Gastroesophageal sphincter (tissue), 4 donors: ENCODE data around the gene HIVEP3. TPM values are rescaled to one million over a fixed set of nuclear protein-coding genes. Genes with fewer than 3 reads are reported as not detected.

Source experiments
- ATAC-seq: fragments of 150-250 bp; one replicate; pipeline ENCODE4 v1.9.1; 2016; ENCODE audit warnings: mild to moderate bottlenecking, moderate library complexity
- H3K27ac ChIP-seq, 4 donors: fragments of 200-600 bp; sonication (generic) in 3 of 4; 1 replicate in 3 of 4; 2 replicates in 1 of 4; pipeline ENCODE4 v1.5.1; 2016 to 2019
- H3K27me3 ChIP-seq: fragments of 200-600 bp; sonication (generic); one replicate; pipeline ENCODE4 v1.5.1; 2019
- H3K36me3 ChIP-seq, 2 donors: fragments of 200-600 bp; sonication (generic); one replicate each; pipeline ENCODE4 v1.5.1; 2019; ENCODE audit warnings: control low read depth in 1 of 2
- H3K4me1 ChIP-seq, 3 donors: fragments of 200-600 bp; sonication (generic); 1 replicate in 2 of 3; 2 replicates in 1 of 3; pipeline ENCODE4 v1.5.1; 2016 to 2019; ENCODE audit warnings: control low read depth in 2 of 3
- H3K4me3 ChIP-seq, 2 donors: fragments of 200-600 bp; sonication (generic); one replicate each; pipeline ENCODE4 v1.5.1; 2019; ENCODE audit warnings: mild to moderate bottlenecking in 1 of 2, moderate library complexity in 1 of 2
- H3K9me3 ChIP-seq, 3 donors: fragments of 200-600 bp; sonication (generic); one replicate each; pipeline ENCODE4 v1.5.1; 2017 to 2019; ENCODE audit warnings: control low read depth in 2 of 3
- EP300 ChIP-seq: sonication (generic); formaldehyde crosslinking; IDR thresholded peaks from one replicate; pipeline ENCODE4 v1.6.1; 2017; ENCODE audit warnings: antibody characterized with exemption, mild to moderate bottlenecking
- POLR2A ChIP-seq, 2 donors: fragments of 450-650 bp; IDR thresholded peaks; one replicate each; pipeline ENCODE4 v1.6.1; 2017; ENCODE audit warnings: antibody characterized with exemption in 2 of 2, mild to moderate bottlenecking in 2 of 2, moderate library complexity in 1 of 2
- POLR2AphosphoS5 ChIP-seq: sonication (generic); formaldehyde crosslinking; IDR thresholded peaks from one replicate; pipeline ENCODE4 v1.6.1; 2017; ENCODE audit warnings: antibody characterized with exemption
- WGBS, 2 donors: methylation state at CpG; one replicate each; pipeline ENCODE4 v1.1.5; 2018; ENCODE audit warnings: low coverage in 1 of 2; 5-methylcytosine and 5-hydroxymethylcytosine counted together
- total RNA-seq, 4 donors: library from RNA; depleted of rRNA; stranded (reverse); fragments of >200 nt; gene quantifications; one replicate each; pipeline ENCODE4 v1.1.0, GENCODE V29; 2016
- TF ChIP-seq, protein P1 (sequence below), 4 experiments: fragments of 200-600 bp in 2 of 4; fragments of 450-650 bp in 2 of 4; sonication (generic) in 1 of 4; IDR thresholded peaks; one replicate each; pipeline ENCODE4 v1.5.1; 2017 to 2019; ENCODE audit warnings: antibody characterized with exemption in 4 of 4, mild to moderate bottlenecking in 2 of 4, moderate library complexity in 2 of 4

The HIVEP3 gene
- total RNA-seq, 4 donors from 2014 or later, result 1.9 to 3.8 (median 2.8) TPM

- ATAC-seq, result no peak
- 64 to 78% methylated on average over 2 to 3 of the region's 4 CpGs for WGBS, 2 donors
Observed at GRCh38 chr1:41475346-41475745, 443.4 kb downstream of the HIVEP3 start.

GRCh38 chr1:41474490-41475271, 444.0 kb downstream of the HIVEP3 start:
- peaks cover 5 to 67% (median 20%) of the 10 kb centered on the region in 3 donors for H3K4me1 ChIP-seq
- TF ChIP-seq POLR2AphosphoS5, result peak; percentile 74
- TF ChIP-seq, protein P1, sequence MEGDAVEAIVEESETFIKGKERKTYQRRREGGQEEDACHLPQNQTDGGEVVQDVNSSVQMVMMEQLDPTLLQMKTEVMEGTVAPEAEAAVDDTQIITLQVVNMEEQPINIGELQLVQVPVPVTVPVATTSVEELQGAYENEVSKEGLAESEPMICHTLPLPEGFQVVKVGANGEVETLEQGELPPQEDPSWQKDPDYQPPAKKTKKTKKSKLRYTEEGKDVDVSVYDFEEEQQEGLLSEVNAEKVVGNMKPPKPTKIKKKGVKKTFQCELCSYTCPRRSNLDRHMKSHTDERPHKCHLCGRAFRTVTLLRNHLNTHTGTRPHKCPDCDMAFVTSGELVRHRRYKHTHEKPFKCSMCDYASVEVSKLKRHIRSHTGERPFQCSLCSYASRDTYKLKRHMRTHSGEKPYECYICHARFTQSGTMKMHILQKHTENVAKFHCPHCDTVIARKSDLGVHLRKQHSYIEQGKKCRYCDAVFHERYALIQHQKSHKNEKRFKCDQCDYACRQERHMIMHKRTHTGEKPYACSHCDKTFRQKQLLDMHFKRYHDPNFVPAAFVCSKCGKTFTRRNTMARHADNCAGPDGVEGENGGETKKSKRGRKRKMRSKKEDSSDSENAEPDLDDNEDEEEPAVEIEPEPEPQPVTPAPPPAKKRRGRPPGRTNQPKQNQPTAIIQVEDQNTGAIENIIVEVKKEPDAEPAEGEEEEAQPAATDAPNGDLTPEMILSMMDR (IDR thresholded peaks at IDR 0.05), result no peak
- TF ChIP-seq EP300, result no peak
- TF ChIP-seq POLR2A (IDR thresholded peaks at IDR 0.05), result no peak
- H3K4me3 ChIP-seq, result no peak overlapping the region
- no peaks in the 10 kb centered on the region for H3K36me3 ChIP-seq
- H3K27me3 ChIP-seq, result no peaks in the 10 kb centered on the region
- 17 to 21% methylated on average over 1 to 3 of the region's 17 CpGs for WGBS, 2 donors
- H3K27ac ChIP-seq, result peak overlapping the region; percentile 11 to 88 (median 85)
- ATAC-seq, result peak; percentile 77
- no peaks in the 10 kb centered on the region for H3K9me3 ChIP-seq

More at GRCh38 chr1:41475346-41475745, 443.4 kb downstream of the HIVEP3 start:
- no peak for TF ChIP-seq POLR2A (IDR thresholded peaks at IDR 0.05)
- TF ChIP-seq POLR2AphosphoS5, result no peak
- TF ChIP-seq, protein P1 (IDR thresholded peaks at IDR 0.05), result no peak
- TF ChIP-seq EP300, result no peak
- Histone ChIP-seq H3K9me3 (no peaks in the 10 kb centered on the region), H3K27ac (peak overlapping the region; percentile 11 to 88 (median 85)), H3K36me3 (no peaks in the 10 kb centered on the region), H3K4me1 (peaks cover 5 to 69% (median 20%) of the 10 kb centered on the region in 3 donors), H3K4me3 (no peak overlapping the region), H3K27me3 (no peaks in the 10 kb centered on the region)

- WGBS, 2 donors, result 89% methylated on average over 3 of the region's 6 CpGs; no CpG with 5 or more reads in 1 of the 2 donors
- H3K27ac ChIP-seq, result peak overlapping the region; percentile 41 to 88 (median 85)
- no peak for TF ChIP-seq EP300
- TF ChIP-seq, protein P1 (IDR thresholded peaks at IDR 0.05), result no peak
- no peak for TF ChIP-seq POLR2A (IDR thresholded peaks at IDR 0.05)
- no peak for TF ChIP-seq POLR2AphosphoS5
Observed at GRCh38 chr1:41473738-41474362, 444.9 kb downstream of the HIVEP3 start.

DNA sequence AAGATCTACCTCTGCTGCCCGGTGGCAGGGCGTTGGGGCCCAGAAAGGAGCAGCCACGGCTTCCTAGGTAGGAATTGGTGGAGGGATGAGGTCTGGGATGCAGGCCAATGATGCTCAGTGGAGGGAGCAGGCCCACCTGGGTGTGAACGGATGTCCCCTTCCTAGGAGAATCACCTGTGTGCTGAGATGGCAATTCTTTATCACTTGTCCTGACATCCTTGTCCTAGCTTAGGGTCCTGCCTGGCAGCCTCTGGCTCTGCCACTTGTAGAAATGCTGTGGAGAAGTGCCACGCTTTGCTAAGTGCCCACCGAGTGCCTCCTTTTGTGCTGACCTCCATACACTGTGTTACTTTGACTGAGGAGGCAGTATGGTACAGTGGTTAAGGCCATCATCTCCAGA, 447.1 kb downstream of the HIVEP3 start:
- H3K27ac ChIP-seq, result no peak overlapping the region
- no peaks in the 10 kb centered on the region for H3K36me3 ChIP-seq
- WGBS, 2 donors, result 89 to 97% methylated on average over 5 to 6 of the region's 6 CpGs
- H3K9me3 ChIP-seq, result no peaks in the 10 kb centered on the region
- ATAC-seq, result no peak
- H3K4me1 ChIP-seq, result peaks cover 5 to 37% (median 15%) of the 10 kb centered on the region in 3 donors
- H3K4me3 ChIP-seq, result no peak overlapping the region
- TF ChIP-seq POLR2A (IDR thresholded peaks at IDR 0.05) (no peak), POLR2AphosphoS5 (no peak), EP300 (no peak)
- TF ChIP-seq, protein P1 (IDR thresholded peaks at IDR 0.05), result no peak
- no peaks in the 10 kb centered on the region for H3K27me3 ChIP-seq

More at GRCh38 chr1:41473738-41474362, 444.9 kb downstream of the HIVEP3 start:
- no peaks in the 10 kb centered on the region for H3K36me3 ChIP-seq
- no peak overlapping the region for H3K4me3 ChIP-seq
- H3K9me3 ChIP-seq, result no peaks in the 10 kb centered on the region
- ATAC-seq, result no peak
- peaks cover 5 to 59% (median 15%) of the 10 kb centered on the region in 3 donors for H3K4me1 ChIP-seq
- no peaks in the 10 kb centered on the region for H3K27me3 ChIP-seq
